ENCODE results near the gene IMPACT.

Gene IMPACT

GRCh38 chr18:24499814-24500213 is 73.3 kb downstream of the IMPACT start:
- H3K36me3 ChIP-seq (ENCODE audit: control insufficient read depth in 2 of 2, insufficient read depth in 2 of 2, low read length in 2 of 2), result no peaks in the 10 kb centered on the region
- H3K4me3 ChIP-seq (ENCODE audit: low read length in 2 of 2), result no peak overlapping the region
- H3K27me3 ChIP-seq (ENCODE audit: control insufficient read depth in 1 of 2, insufficient read depth in 2 of 2, low read length in 2 of 2), result no peaks in the 10 kb centered on the region
- no peak overlapping the region for H3K27ac ChIP-seq (ENCODE audit: low read length)
- H3K9ac ChIP-seq (ENCODE audit: low read length in 2 of 2), result no peak overlapping the region
- H3K9me3 ChIP-seq (ENCODE audit: control insufficient read depth in 2 of 2, low read length in 2 of 2), result no peaks in the 10 kb centered on the region
- H3K4me1 ChIP-seq (ENCODE audit: control insufficient read depth, insufficient read depth, low read length), result no peaks in the 10 kb centered on the region

DNA sequence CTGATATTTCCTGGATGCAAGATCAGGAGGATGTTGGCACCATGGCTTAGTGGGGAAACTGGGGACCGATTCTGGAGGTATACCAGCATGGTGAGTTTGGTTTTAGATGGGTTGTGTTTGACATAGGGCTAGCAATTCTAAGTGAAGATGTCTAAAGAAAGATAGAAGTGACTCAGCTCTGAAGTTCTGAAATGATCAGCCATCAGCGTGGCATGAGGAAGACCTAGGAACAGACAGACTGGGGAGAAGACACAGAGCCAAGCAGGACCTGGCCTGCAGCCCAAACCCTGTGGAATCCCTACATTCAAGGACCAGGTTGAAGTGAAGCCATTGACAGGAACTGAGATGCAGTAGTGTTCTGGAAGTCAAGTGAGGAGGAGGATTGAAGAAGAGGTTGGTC is 73.7 kb downstream of the IMPACT start:
- Histone ChIP-seq H3K9me3 (ENCODE audit: control insufficient read depth in 2 of 2, low read length in 2 of 2) (no peaks in the 10 kb centered on the region), H3K4me3 (ENCODE audit: low read length in 2 of 2) (no peak overlapping the region), H3K4me1 (ENCODE audit: control insufficient read depth, insufficient read depth, low read length) (no peaks in the 10 kb centered on the region), H3K27ac (ENCODE audit: low read length) (no peak overlapping the region), H3K9ac (ENCODE audit: low read length in 2 of 2) (no peak overlapping the region), H3K36me3 (ENCODE audit: control insufficient read depth in 2 of 2, insufficient read depth in 2 of 2, low read length in 2 of 2) (no peaks in the 10 kb centered on the region), H3K27me3 (ENCODE audit: control insufficient read depth in 1 of 2, insufficient read depth in 2 of 2, low read length in 2 of 2) (no peaks in the 10 kb centered on the region)

DNA sequence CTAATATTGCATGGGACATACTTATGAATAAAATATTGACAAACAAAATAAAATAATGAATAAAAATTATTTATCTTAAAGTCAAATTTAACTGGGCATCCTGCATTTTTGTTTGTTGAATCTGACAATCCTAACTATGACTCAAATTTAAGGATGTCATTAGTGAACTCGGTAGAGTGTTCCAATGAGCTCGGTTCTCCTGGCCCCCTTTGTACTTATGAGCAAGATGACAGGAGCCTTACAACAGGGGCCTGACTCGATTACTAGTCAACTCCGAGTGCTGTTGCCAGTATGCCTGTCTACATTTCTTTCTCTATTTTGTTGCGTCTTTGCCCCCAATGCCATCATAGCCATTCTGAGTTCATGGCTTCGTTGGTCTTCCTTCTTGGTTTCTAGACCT is 74.3 kb downstream of the IMPACT start:
- Histone ChIP-seq H3K9me3 (ENCODE audit: control insufficient read depth in 2 of 2, low read length in 2 of 2) (no peaks in the 10 kb centered on the region), H3K9ac (ENCODE audit: low read length in 2 of 2) (no peak overlapping the region)

DNA sequence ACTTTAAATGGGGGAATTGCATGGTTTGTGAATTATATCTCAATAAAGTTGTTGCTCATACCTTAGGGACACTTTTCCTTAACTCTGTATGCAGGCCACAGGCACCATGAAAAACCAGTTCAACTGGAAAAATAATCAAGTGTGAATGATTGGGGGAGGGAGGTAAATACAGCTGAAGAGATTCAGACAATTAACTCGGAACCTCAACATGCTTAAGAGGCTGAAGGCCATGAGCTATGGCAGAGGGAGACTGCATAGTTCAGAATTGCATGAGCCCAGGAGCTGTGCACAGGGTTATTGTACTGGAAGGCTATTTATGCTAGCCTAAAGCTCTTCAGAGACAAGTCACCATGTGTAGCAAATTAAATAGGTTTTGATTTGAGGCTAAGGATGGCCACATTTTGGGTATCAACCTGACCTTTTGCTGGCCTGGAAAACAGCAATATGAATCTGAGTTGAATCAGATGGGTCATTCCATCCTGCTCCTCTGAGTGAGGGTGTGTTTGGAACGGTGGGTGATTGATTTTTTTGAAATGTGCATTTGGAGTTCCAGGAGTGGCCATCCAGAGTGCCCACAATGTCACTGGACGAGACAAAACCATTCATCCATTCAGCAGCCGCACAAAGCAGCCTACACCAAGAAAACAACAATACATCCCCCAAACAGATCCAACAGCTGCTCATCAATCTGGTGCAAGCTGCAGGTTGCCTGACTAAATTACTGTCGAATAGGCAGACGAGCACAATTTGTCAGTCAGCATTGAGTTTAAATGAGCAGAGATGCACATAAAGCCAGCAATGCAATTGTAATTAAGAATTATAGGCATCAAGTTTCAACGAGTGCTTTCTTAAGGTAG is 76.4 kb downstream of the IMPACT start:
- Histone ChIP-seq H3K36me3 (ENCODE audit: control insufficient read depth in 2 of 2, insufficient read depth in 2 of 2, low read length in 2 of 2) (no peaks in the 10 kb centered on the region), H3K4me1 (ENCODE audit: control insufficient read depth, insufficient read depth, low read length) (no peaks in the 10 kb centered on the region), H3K27ac (ENCODE audit: low read length) (no peak overlapping the region)

More for the DNA sequence above, 74.3 kb downstream of the IMPACT start:
- Histone ChIP-seq H3K27me3 (ENCODE audit: control insufficient read depth in 1 of 2, insufficient read depth in 2 of 2, low read length in 2 of 2) (no peaks in the 10 kb centered on the region), H3K36me3 (ENCODE audit: control insufficient read depth in 2 of 2, insufficient read depth in 2 of 2, low read length in 2 of 2) (no peaks in the 10 kb centered on the region), H3K4me1 (ENCODE audit: control insufficient read depth, insufficient read depth, low read length) (no peaks in the 10 kb centered on the region), H3K4me3 (ENCODE audit: low read length in 2 of 2) (no peak overlapping the region), H3K27ac (ENCODE audit: low read length) (no peak overlapping the region)

More for the DNA sequence above, 76.4 kb downstream of the IMPACT start:
- Histone ChIP-seq H3K27me3 (ENCODE audit: control insufficient read depth in 1 of 2, insufficient read depth in 2 of 2, low read length in 2 of 2) (no peaks in the 10 kb centered on the region), H3K4me3 (ENCODE audit: low read length in 2 of 2) (no peak overlapping the region), H3K9ac (ENCODE audit: low read length in 2 of 2) (no peak overlapping the region), H3K9me3 (ENCODE audit: control insufficient read depth in 2 of 2, low read length in 2 of 2) (no peaks in the 10 kb centered on the region)
